Dendritic cell treated with granulocyte-macrophage colony-stimulating factor and Interleukin-4, amounts not matched to agents 40 ng/mL and 50 ng/mL, for 4 days (primary cell): ENCODE results near the gene XYLT1.

Source experiments
- H3K27ac Mint-ChIP-seq: one replicate; pipeline ENCODE4 v1.8.0; 2022; ENCODE audit warnings: mild to moderate bottlenecking, mixed read lengths
- H3K27me3 Mint-ChIP-seq: one replicate; pipeline ENCODE4 v1.8.0; 2022; ENCODE audit warnings: mild to moderate bottlenecking, mixed read lengths
- H3K36me3 Mint-ChIP-seq: one replicate; pipeline ENCODE4 v1.8.0; 2022; ENCODE audit warnings: low read depth, mixed read lengths
- H3K4me1 Mint-ChIP-seq: one replicate; pipeline ENCODE4 v1.8.0; 2022; ENCODE audit warnings: low read depth, mixed read lengths
- H3K4me3 Mint-ChIP-seq: one replicate; pipeline ENCODE4 v1.8.0; 2022; ENCODE audit warnings: mild to moderate bottlenecking, moderate library complexity, mixed read lengths
- H3K9me3 Mint-ChIP-seq: one replicate; pipeline ENCODE4 v1.8.0; 2022; ENCODE audit warnings: mixed read lengths
- intact Hi-C: fragments of 100-400 bp; cut with micrococcal nuclease; formaldehyde crosslinking; loops from one replicate; pipeline ENCODE4 v1.15.0; 2022

Gene XYLT1

DNA sequence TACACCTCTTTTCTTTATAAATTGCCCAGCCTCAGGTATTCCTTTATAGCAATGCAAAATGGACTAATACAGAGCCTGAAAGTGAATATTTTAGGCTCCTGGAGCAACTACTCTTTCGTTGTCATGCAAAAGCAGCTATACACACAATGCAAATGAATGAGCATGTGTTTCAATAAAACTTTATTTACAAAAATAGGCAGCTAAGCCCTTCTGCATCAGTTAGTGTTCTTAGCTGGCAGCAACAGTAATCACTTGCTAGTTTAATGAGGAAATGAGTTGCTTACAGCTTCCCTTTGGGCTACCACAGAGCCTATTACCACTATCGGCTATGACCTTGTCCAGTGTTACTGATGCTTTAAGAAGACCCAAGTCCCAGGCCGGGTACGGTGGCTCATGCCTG lies 402.9 kb downstream of the XYLT1 start:
- Mint-ChIP-seq H3K27me3 (no peaks in the 10 kb centered on the region), H3K27ac (no peak overlapping the region), H3K4me3 (no peak overlapping the region), H3K9me3 (no peaks in the 10 kb centered on the region), H3K4me1 (peaks cover 54% of the 10 kb centered on the region), H3K36me3 (no peaks in the 10 kb centered on the region)
- intact Hi-C loops, result no loop called here

DNA sequence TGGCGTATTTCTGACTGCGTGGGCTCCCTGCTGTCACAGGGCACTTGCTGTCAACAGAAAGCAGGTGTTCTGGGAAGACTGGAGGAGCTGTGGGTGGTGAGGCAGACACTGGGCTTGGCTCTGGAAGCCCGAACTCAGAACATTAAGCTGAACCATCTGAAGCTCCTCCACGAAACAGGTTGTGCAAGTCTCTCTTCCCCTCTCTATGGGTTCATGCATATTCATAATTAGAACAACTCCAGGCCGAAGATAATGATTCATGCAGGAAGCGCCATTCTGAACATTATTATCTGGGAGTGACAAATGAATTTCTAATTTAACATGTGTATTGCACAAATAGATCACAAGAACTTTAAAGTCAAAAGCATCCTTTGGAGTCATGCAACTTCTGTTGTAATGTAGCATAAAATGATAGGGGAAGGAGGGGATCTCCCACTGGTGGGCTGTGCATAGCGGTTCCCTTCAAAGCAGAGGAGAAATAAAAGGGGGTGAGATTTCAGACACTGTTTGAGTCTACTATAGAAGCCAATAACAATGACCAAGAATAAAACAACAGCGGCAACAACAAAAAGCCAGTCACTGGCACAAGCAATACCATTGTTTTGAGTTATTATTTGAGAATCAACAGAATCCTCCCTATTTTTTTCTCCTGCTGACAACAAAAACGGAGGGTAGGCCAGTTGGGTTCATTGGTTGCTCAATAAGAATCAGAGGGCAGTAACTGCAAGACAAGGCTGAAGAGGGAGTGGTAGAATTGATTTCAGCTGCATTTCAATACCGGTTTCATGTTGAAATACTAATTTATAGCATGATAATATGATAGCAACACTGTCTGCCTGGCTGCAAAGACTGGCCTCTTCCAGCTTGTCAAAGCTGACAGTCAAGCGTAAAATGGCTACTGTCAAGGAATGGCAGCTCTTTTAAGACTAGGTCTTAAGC lies 407.3 kb downstream of the XYLT1 start:
- H3K27me3 Mint-ChIP-seq, result no peaks in the 10 kb centered on the region
- H3K36me3 Mint-ChIP-seq, result no peaks in the 10 kb centered on the region
- intact Hi-C loops, result no loop called here
- no peak overlapping the region for H3K27ac Mint-ChIP-seq
- H3K4me1 Mint-ChIP-seq, result peaks cover 37% of the 10 kb centered on the region
- no peaks in the 10 kb centered on the region for H3K9me3 Mint-ChIP-seq
- no peak overlapping the region for H3K4me3 Mint-ChIP-seq

DNA sequence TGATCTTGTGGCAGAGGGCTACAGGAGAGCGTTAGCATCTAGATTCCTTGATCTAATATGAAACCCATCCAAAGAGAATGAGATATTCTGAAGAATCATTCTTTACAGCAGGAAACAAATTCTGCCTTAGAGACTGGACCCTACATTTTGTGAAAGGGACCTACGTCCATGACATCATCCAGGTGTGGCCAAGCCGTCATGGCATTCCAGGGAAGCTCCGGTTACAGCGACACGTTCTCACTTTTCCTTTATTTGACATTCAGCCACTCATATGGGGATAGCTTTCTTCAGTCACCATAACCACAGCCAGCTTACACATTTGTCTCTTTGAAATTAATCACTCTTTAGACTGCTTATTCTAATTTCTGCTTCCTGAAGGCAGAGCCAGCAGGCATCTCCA lies 408.1 kb downstream of the XYLT1 start:
- Mint-ChIP-seq H3K4me3 (no peak overlapping the region), H3K4me1 (peaks cover 31% of the 10 kb centered on the region), H3K27me3 (no peaks in the 10 kb centered on the region), H3K36me3 (no peaks in the 10 kb centered on the region), H3K9me3 (no peaks in the 10 kb centered on the region), H3K27ac (no peak overlapping the region)
- intact Hi-C loops, result no loop called here

DNA sequence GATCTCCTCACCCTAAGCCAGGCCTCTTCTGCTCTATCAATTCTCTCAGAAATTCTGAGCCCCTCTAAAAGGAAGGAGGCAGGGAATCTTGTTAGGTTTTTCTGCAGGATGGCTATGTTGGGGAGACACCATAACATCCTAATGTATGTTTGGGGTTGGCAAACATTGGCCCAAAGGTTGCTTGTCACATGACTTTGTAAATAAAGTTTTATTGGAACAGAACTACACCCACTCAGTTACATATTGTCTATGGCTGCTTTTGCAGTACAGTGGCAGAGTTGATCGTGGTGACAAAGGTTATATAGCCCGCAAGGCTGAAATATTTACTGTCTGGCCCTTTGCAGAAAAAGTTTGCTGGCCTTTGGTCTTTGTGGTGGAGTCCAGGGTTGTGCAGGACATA lies 409.4 kb downstream of the XYLT1 start:
- Mint-ChIP-seq H3K4me3 (no peak overlapping the region), H3K27me3 (no peaks in the 10 kb centered on the region), H3K36me3 (no peaks in the 10 kb centered on the region), H3K9me3 (no peaks in the 10 kb centered on the region), H3K4me1 (peaks cover 27% of the 10 kb centered on the region), H3K27ac (no peak overlapping the region)
- intact Hi-C loops, result no loop called here

DNA sequence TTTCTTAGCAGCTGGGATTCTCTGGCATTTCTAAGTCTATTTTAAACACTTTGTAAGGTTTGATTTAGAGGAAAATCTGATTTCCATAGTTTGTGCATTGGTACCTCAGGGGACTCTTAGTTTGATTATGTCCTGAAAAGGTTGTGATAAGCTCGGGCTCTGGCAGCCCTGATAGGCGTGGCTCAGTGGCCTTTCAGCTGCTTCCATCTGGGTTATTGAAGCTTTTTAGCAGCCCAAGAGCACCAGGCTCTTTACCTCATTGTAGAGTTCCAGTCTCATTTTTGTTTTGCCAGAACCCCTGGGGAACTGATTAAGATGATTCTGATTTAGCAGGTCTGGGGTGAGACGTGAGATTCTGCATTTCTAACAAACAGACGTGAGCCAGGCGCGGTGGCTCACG lies 412.3 kb downstream of the XYLT1 start:
- peaks cover 14% of the 10 kb centered on the region for H3K4me1 Mint-ChIP-seq
- no peak overlapping the region for H3K4me3 Mint-ChIP-seq
- no peaks in the 10 kb centered on the region for H3K9me3 Mint-ChIP-seq
- no peaks in the 10 kb centered on the region for H3K27me3 Mint-ChIP-seq
- intact Hi-C loops, result no loop called here
- no peaks in the 10 kb centered on the region for H3K36me3 Mint-ChIP-seq
- no peak overlapping the region for H3K27ac Mint-ChIP-seq

DNA sequence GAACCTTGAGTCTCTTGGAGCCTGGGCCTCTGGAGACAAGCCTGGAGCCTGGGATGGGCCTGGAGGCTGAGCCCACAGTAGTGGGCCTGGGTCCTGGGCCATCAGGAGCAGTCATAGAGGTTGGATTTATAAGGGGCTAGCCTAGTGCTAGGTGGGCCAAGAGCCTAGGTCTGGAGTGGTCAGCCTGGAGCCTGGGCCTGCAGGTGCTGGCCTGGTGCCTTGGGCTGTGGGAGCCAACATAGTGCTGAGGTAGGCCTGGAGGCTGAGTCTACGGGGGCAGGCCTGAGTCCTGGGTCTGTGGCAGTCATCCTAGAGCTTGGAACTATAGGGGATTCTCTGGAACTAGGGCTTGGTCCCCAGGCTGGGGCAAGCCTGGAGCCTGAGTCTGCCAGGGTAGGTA lies 414.1 kb downstream of the XYLT1 start:
- Mint-ChIP-seq H3K4me1 (no peaks in the 10 kb centered on the region), H3K27me3 (peaks cover 7% of the 10 kb centered on the region), H3K4me3 (no peak overlapping the region), H3K27ac (no peak overlapping the region), H3K9me3 (no peaks in the 10 kb centered on the region), H3K36me3 (no peaks in the 10 kb centered on the region)
- intact Hi-C loops, result no loop called here

DNA sequence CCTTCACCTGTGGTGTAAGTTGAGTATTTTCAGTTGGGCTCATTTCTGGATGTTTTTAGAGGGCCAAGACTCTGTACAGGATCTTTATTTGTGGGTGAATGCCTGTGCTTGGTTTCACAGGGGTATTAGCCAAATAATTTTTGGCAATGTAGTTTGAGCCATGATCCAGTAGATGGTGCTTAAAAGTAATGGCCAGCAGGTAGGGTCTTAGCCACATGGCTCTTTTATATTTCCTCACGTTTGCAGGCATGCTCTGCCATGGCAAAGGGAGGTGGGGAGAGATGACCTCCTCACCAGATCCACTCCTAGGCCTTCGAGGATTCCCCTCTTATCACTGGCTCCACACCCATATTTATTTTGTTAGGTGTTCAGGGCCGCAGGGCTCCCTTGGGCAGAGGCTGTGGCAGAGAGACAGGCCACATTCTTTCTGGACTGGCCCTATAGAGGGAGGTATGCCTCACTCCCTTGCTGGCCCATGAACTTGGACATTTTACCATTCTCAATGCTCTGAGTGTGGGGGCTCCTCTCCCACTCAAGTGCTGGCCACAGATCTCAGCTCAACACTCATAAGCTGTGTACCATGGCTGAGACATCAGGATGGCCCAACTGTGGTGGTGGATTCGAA lies 417.1 kb downstream of the XYLT1 start:
- Mint-ChIP-seq H3K27ac (no peak overlapping the region), H3K36me3 (no peaks in the 10 kb centered on the region), H3K4me1 (no peaks in the 10 kb centered on the region), H3K4me3 (no peak overlapping the region), H3K27me3 (peaks cover 10% of the 10 kb centered on the region), H3K9me3 (no peaks in the 10 kb centered on the region)
- intact Hi-C loops, result no loop called here
